Panc1 (cell line): Measurements from ENCODE around the gene ATP10A. TPM values are rescaled to one million over a fixed set of nuclear protein-coding genes. Genes with fewer than 3 reads are reported as not detected.

Experiments
- ATAC-seq: fragments of 200-7000 bp; cut with Tn5 transposase; 2 replicates; pipeline ENCODE4 v1.9.1; 2020; ENCODE audit warnings: mild to moderate bottlenecking, moderate library complexity
- BruUV-seq: library from RNA; stranded (reverse); fragments of 400-500 nt; replicated peaks from 2 replicates; lab custom pipeline; 2021; lab: Mats Ljungman, UMichigan
- CTCF ChIA-PET: fragments of 300-600 bp; sonication (Branson Sonifier 250); formaldehyde crosslinking; loops from one replicate; lab custom pipeline; 2022; ENCODE audit warnings: antibody characterized with exemption; lab: Charles Lee
- POLR2A ChIA-PET: fragments of 300-600 bp; sonication (Branson Sonifier 250); formaldehyde crosslinking; loops from one replicate; lab custom pipeline; 2022; ENCODE audit warnings: antibody characterized with exemption; lab: Charles Lee
- DNase-seq: peaks from one replicate; pipeline ENCODE4 v3.0.0-alpha.2; 2010; ENCODE audit warnings: low read depth, low spot score
- H3K27ac ChIP-seq: 2 replicates; pipeline ENCODE4 v1.5.1; 2011; ENCODE audit warnings: mild to moderate bottlenecking, low read length, inconsistent platforms
- H3K27me3 ChIP-seq: fragments of 200-500 bp; sonication (Bioruptor generic); 2 replicates; pipeline ENCODE4 v1.6.0; 2014; ENCODE audit warnings: low read length, inconsistent platforms; ENCODE audit not compliant: control insufficient read depth, insufficient read depth
- H3K36me3 ChIP-seq: fragments of 200-500 bp; sonication (Bioruptor generic); 2 replicates; pipeline ENCODE4 v1.5.1; 2014; ENCODE audit warnings: inconsistent platforms, mild to moderate bottlenecking, low read length, moderate library complexity; ENCODE audit not compliant: control insufficient read depth, insufficient read depth
- H3K4me1 ChIP-seq: 2 replicates; pipeline ENCODE4 v1.5.1; 2011; ENCODE audit warnings: inconsistent platforms, mild to moderate bottlenecking, low read length, moderate library complexity; ENCODE audit not compliant: control insufficient read depth, insufficient read depth
- H3K4me3 ChIP-seq, 2 experiments: 2 replicates each; pipeline ENCODE4 v1.5.1; 2011 to 2012; ENCODE audit warnings: low read depth in 2 of 2, low read length in 2 of 2, mild to moderate bottlenecking in 2 of 2, inconsistent platforms in 1 of 2, moderate library complexity in 1 of 2
- H3K9me3 ChIP-seq: fragments of 200-500 bp; sonication (Bioruptor generic); 2 replicates; pipeline ENCODE4 v1.5.1; 2014; ENCODE audit warnings: low read depth, mild to moderate bottlenecking, inconsistent platforms, low read length, moderate library complexity; ENCODE audit not compliant: control insufficient read depth, insufficient read depth
- CTCF ChIP-seq: fragments of 450-650 bp; IDR thresholded peaks from 2 replicates; pipeline ENCODE4 v1.5.1; 2017; ENCODE audit warnings: mild to moderate bottlenecking
- POLR2AphosphoS5 ChIP-seq: IDR thresholded peaks from 2 replicates; pipeline ENCODE4 v1.6.1; 2012; ENCODE audit warnings: mild to moderate bottlenecking, low read depth, low read length, moderate library complexity
- REST ChIP-seq, 2 experiments: IDR thresholded peaks; 2 replicates each; pipeline ENCODE4 v1.6.1; 2011 to 2012; ENCODE audit warnings: low read depth in 2 of 2, control low read depth in 1 of 2, low read length in 1 of 2, mild to moderate bottlenecking in 1 of 2, moderate library complexity in 1 of 2; ENCODE audit not compliant: insufficient read depth in 1 of 2
- SIN3A ChIP-seq: IDR thresholded peaks from 2 replicates; pipeline ENCODE4 v1.6.1; 2012; ENCODE audit warnings: low read depth, mild to moderate bottlenecking, low read length, moderate library complexity, borderline replicate concordance; ENCODE audit not compliant: insufficient read depth
- TCF7L2 ChIP-seq: IDR thresholded peaks from 2 replicates; pipeline ENCODE4 v1.6.1; 2011; ENCODE audit warnings: mild to moderate bottlenecking, low read depth, low read length, inconsistent platforms
- in situ Hi-C: cut with HindIII; loops from 2 replicates; pipeline ENCODE4 v1.10.0; 2016; ENCODE audit warnings: low sequenced_read_pairs, low pct_unique_long_range_greater_than_20kb
- intact Hi-C: fragments of 100-400 bp; cut with micrococcal nuclease; formaldehyde crosslinking; loops from one replicate; pipeline ENCODE4 v1.10.0; 2022; ENCODE audit not compliant: unreplicated experiment
- total RNA-seq: library from RNA; stranded (reverse); gene quantifications from one replicate; pipeline ENCODE4 v1.2.1, GENCODE V29; 2021; ENCODE audit not compliant: unreplicated experiment

Gene ATP10A
- total RNA-seq, 1 experiment from 2014 or later, result 0.31 TPM

GRCh38 chr15:25727116-25727515 lies 136.0 kb downstream of the ATP10A start:
- Histone ChIP-seq H3K27ac (no peak overlapping the region), H3K4me1 (no peaks in the 10 kb centered on the region), H3K27me3 (no peaks in the 10 kb centered on the region), H3K9me3 (no peaks in the 10 kb centered on the region), H3K4me3 (no peak overlapping the region), H3K36me3 (no peaks in the 10 kb centered on the region)
- ChIA-PET CTCF (no interaction called here), POLR2A (no interaction called here)
- in situ Hi-C loops (no loop called here), intact Hi-C loops (no loop called here)
- no peak for ATAC-seq
- TF ChIP-seq REST (IDR thresholded peaks at IDR 0.05; ENCODE audit: insufficient read depth in 1 of 2, low read depth in 2 of 2, low read length in 1 of 2), result no peak
- no peak for TF ChIP-seq POLR2AphosphoS5
- TF ChIP-seq CTCF, result no peak
- TF ChIP-seq SIN3A, result no peak
- TF ChIP-seq TCF7L2, result no peak
- BruUV-seq, result no TSS peak
- no peak for DNase-seq

- intact Hi-C loops, result no loop called here
- CTCF ChIA-PET, result no interaction called here
- in situ Hi-C loops, result no loop called here
Measured at GRCh38 chr15:25725758-25726157, 137.4 kb downstream of the ATP10A start.

More at GRCh38 chr15:25725758-25726157, 137.4 kb downstream of the ATP10A start:
- no peaks in the 10 kb centered on the region for H3K9me3 ChIP-seq
- no peak overlapping the region for H3K4me3 ChIP-seq
- no peak overlapping the region for H3K27ac ChIP-seq
- POLR2A ChIA-PET, result no interaction called here
- ATAC-seq, result no peak
- no peaks in the 10 kb centered on the region for H3K36me3 ChIP-seq
- H3K4me1 ChIP-seq, result no peaks in the 10 kb centered on the region
- no peak for DNase-seq
- TF ChIP-seq POLR2AphosphoS5 (no peak), CTCF (no peak), TCF7L2 (no peak), REST (IDR thresholded peaks at IDR 0.05; ENCODE audit: insufficient read depth in 1 of 2, low read depth in 2 of 2, low read length in 1 of 2) (no peak), SIN3A (no peak)
- H3K27me3 ChIP-seq, result no peaks in the 10 kb centered on the region
- BruUV-seq, result no TSS peak
